ENCODE data around the gene PEX7. TPM values are rescaled to one million over a fixed set of nuclear protein-coding genes. Genes with fewer than 3 reads are reported as not detected.

PEX7 gene
- total and polyA plus RNA-seq, 8 donors = 2.7 to 38.5 (median 14.6) TPM; not detected in 1

- peaks cover 0 to 5% (median 0%) of the 10 kb centered on the region in 4 donors for H3K4me1 ChIP-seq
- H3K27me3 ChIP-seq = no peaks in the 10 kb centered on the region
- intact Hi-C loops (cut with DNase I; ENCODE audit: low total_unique reads) = no loop called here
- 64 to 86% (median 83%) methylated on average over 4 of the region's 4 CpGs for WGBS, 5 donors
- H3K4me3 ChIP-seq = no peak overlapping the region
- TF ChIP-seq POLR2AphosphoS5 (IDR thresholded peaks at IDR 0.05) (no peak), CTCF (IDR thresholded peaks at IDR 0.05) (no peak), POLR2A (IDR thresholded peaks at IDR 0.05) (no peak), EP300 (IDR thresholded peaks at IDR 0.05) (no peak)
- no peak for DNase-seq
- H3K36me3 ChIP-seq = no peaks in the 10 kb centered on the region
- no peaks in the 10 kb centered on the region for H3K9me3 ChIP-seq
- H3K27ac ChIP-seq = no peak overlapping the region
These were observed 128.2 kb downstream of the PEX7 start for GRCh38 chr6:136950436-136951126.

GRCh38 chr6:136952714-136953260 is 130.4 kb downstream of the PEX7 start:
- no peak for DNase-seq
- no peaks in the 10 kb centered on the region for H3K9me3 ChIP-seq
- no peaks in the 10 kb centered on the region for H3K36me3 ChIP-seq
- 60 to 70% (median 68%) methylated on average over 7 of the region's 7 CpGs for WGBS, 5 donors
- peaks cover 0 to 8% (median 0%) of the 10 kb centered on the region in 3 donors for H3K27me3 ChIP-seq
- no peak overlapping the region for H3K4me3 ChIP-seq
- no peak for TF ChIP-seq EP300 (IDR thresholded peaks at IDR 0.05)
- no peak for TF ChIP-seq CTCF (IDR thresholded peaks at IDR 0.05)
- no peak for TF ChIP-seq POLR2AphosphoS5 (IDR thresholded peaks at IDR 0.05)
- no peak for TF ChIP-seq POLR2A (IDR thresholded peaks at IDR 0.05)
- intact Hi-C loops (cut with DNase I; ENCODE audit: low total_unique reads) = no loop called here
- peaks cover 0 to 5% (median 2%) of the 10 kb centered on the region in 4 donors for H3K4me1 ChIP-seq
- no peak overlapping the region for H3K27ac ChIP-seq

GRCh38 chr6:136955123-136955522 is 132.7 kb downstream of the PEX7 start:
- H3K9me3 ChIP-seq = no peaks in the 10 kb centered on the region
- peaks cover 0 to 14% (median 0%) of the 10 kb centered on the region in 3 donors for H3K27me3 ChIP-seq
- peaks cover 5 to 15% (median 5%) of the 10 kb centered on the region in 4 donors for H3K4me1 ChIP-seq
- intact Hi-C loops (cut with DNase I; ENCODE audit: low total_unique reads) = no loop called here
- no peaks in the 10 kb centered on the region for H3K36me3 ChIP-seq
- no peak for DNase-seq
- no peak overlapping the region for H3K27ac ChIP-seq
- no peak overlapping the region for H3K4me3 ChIP-seq
- TF ChIP-seq CTCF (IDR thresholded peaks at IDR 0.05) (no peak), POLR2AphosphoS5 (IDR thresholded peaks at IDR 0.05) (no peak), EP300 (IDR thresholded peaks at IDR 0.05) (no peak)
- 78 to 97% (median 91%) methylated on average over 3 of the region's 3 CpGs for WGBS, 5 donors

- H3K36me3 ChIP-seq = no peaks in the 10 kb centered on the region
- TF ChIP-seq POLR2A (IDR thresholded peaks at IDR 0.05) (no peak), EP300 (IDR thresholded peaks at IDR 0.05) (no peak), POLR2AphosphoS5 (IDR thresholded peaks at IDR 0.05) (no peak), CTCF (IDR thresholded peaks at IDR 0.05) (no peak)
- H3K4me1 ChIP-seq = peaks cover 0 to 15% (median 5%) of the 10 kb centered on the region in 4 donors
- no peak overlapping the region for H3K27ac ChIP-seq
- peak in 1 of 2 donors; percentile 41 for DNase-seq
- H3K27me3 ChIP-seq = peaks cover 0 to 14% (median 0%) of the 10 kb centered on the region in 3 donors
- intact Hi-C loops (cut with DNase I; ENCODE audit: low total_unique reads) = no loop called here
- WGBS, 5 donors = 50 to 70% (median 61%) methylated on average over 14 of the region's 14 CpGs
- H3K4me3 ChIP-seq = no peak overlapping the region
- no peaks in the 10 kb centered on the region for H3K9me3 ChIP-seq
These were observed 134.5 kb downstream of the PEX7 start for GRCh38 chr6:136956590-136957544.

Data from stomach (tissue), 9 donors.